ENCODE data around the gene LBP. TPM values are rescaled to one million over a fixed set of nuclear protein-coding genes. Genes with fewer than 3 reads are reported as not detected.

The LBP gene
- total and polyA plus RNA-seq, 2 donors from 2014 or later = 1.2 to 2.3 TPM

GRCh38 chr20:38412877-38413577, 66.7 kb downstream of the LBP start:
- Histone ChIP-seq H3K4me3 (ENCODE audit: low read length in 3 of 3) (no peak overlapping the region), H3K27ac (ENCODE audit: low read depth in 2 of 2, low read length in 2 of 2) (no peak overlapping the region), H3K36me3 (ENCODE audit: control insufficient read depth in 2 of 3, insufficient read depth in 3 of 3, low read length in 3 of 3) (no peaks in the 10 kb centered on the region), H3K27me3 (ENCODE audit: control insufficient read depth, insufficient read depth, low read length) (no peaks in the 10 kb centered on the region), H3K9ac (ENCODE audit: low read length in 3 of 3) (no peak overlapping the region), H3K4me1 (ENCODE audit: control insufficient read depth in 2 of 3, insufficient read depth in 2 of 3, low read depth in 1 of 3, low read length in 3 of 3) (no peaks in the 10 kb centered on the region), H3K9me3 (ENCODE audit: control insufficient read depth in 2 of 3, insufficient read depth in 1 of 3, low read length in 3 of 3) (no peaks in the 10 kb centered on the region)
- DNase-seq (peak in 1 of 5 donors; percentile 13), FAIRE-seq (no peak)
- no peak for TF ChIP-seq CTCF (IDR thresholded peaks at IDR 0.05; ENCODE audit: borderline replicate concordance, extremely low read depth, insufficient read depth)
- intact Hi-C loops (cut with DNase I) = no loop called here

- DNase-seq = peak in 1 of 5 donors; percentile 7
- TF ChIP-seq CTCF (IDR thresholded peaks at IDR 0.05; ENCODE audit: borderline replicate concordance, extremely low read depth, insufficient read depth) = no peak
- intact Hi-C loops (cut with DNase I) = no loop called here
- Histone ChIP-seq H3K9me3 (ENCODE audit: control insufficient read depth in 2 of 3, insufficient read depth in 1 of 3, low read length in 3 of 3) (no peaks in the 10 kb centered on the region), H3K9ac (ENCODE audit: low read length in 3 of 3) (no peak overlapping the region), H3K27ac (ENCODE audit: low read depth in 2 of 2, low read length in 2 of 2) (no peak overlapping the region), H3K36me3 (ENCODE audit: control insufficient read depth in 2 of 3, insufficient read depth in 3 of 3, low read length in 3 of 3) (peaks cover 0 to 9% (median 3%) of the 10 kb centered on the region in 3 donors), H3K27me3 (ENCODE audit: control insufficient read depth, insufficient read depth, low read length) (no peaks in the 10 kb centered on the region), H3K4me3 (ENCODE audit: low read length in 3 of 3) (no peak overlapping the region), H3K4me1 (ENCODE audit: control insufficient read depth in 2 of 3, insufficient read depth in 2 of 3, low read depth in 1 of 3, low read length in 3 of 3) (no peaks in the 10 kb centered on the region)
- no peak for FAIRE-seq
Observed at GRCh38 chr20:38414769-38415450, 68.6 kb downstream of the LBP start.

- Histone ChIP-seq H3K27ac (ENCODE audit: low read depth in 2 of 2, low read length in 2 of 2) (no peak overlapping the region), H3K9me3 (ENCODE audit: control insufficient read depth in 2 of 3, insufficient read depth in 1 of 3, low read length in 3 of 3) (no peaks in the 10 kb centered on the region), H3K36me3 (ENCODE audit: control insufficient read depth in 2 of 3, insufficient read depth in 3 of 3, low read length in 3 of 3) (peaks cover 8 to 38% (median 31%) of the 10 kb centered on the region in 3 donors), H3K4me1 (ENCODE audit: control insufficient read depth in 2 of 3, insufficient read depth in 2 of 3, low read depth in 1 of 3, low read length in 3 of 3) (no peaks in the 10 kb centered on the region), H3K27me3 (ENCODE audit: control insufficient read depth, insufficient read depth, low read length) (no peaks in the 10 kb centered on the region), H3K9ac (ENCODE audit: low read length in 3 of 3) (no peak overlapping the region), H3K4me3 (ENCODE audit: low read length in 3 of 3) (no peak overlapping the region)
- TF ChIP-seq CTCF (IDR thresholded peaks at IDR 0.05; ENCODE audit: borderline replicate concordance, extremely low read depth, insufficient read depth) = no peak
- FAIRE-seq (no peak), DNase-seq (peak in 1 of 5 donors; percentile 18)
- intact Hi-C loops (cut with DNase I) = no loop called here
Observed at GRCh38 chr20:38418509-38419204, 72.4 kb downstream of the LBP start.

Data from kidney (tissue), 14 donors.